ENCODE results near the gene IGFBP6. TPM values are rescaled to one million over a fixed set of nuclear protein-coding genes. Genes with fewer than 3 reads are reported as not detected.

IGFBP6 gene
- total and polyA plus RNA-seq, 9 of the 15 experiments (the other 6 are each of a cell fraction or from before 2014, with no cell fraction given), result 0.15 to 1.4 (median 0.54) TPM

GRCh38 chr12:53079226-53080117 is 18.0 kb upstream of the IGFBP6 start, which contains the start of gene SPRYD3 (continued):
- TF ChIP-seq HDAC1 (IDR thresholded peaks at IDR 0.05) (no peak), MAFK (IDR thresholded peaks at IDR 0.05; ENCODE audit: low read length) (no peak), FOXJ2 (tag; IDR thresholded peaks at IDR 0.05) (no peak), POLR2H (tag; IDR thresholded peaks at IDR 0.05; ENCODE audit: low read depth) (peak; percentile 84), MYC (IDR thresholded peaks at IDR 0.05; ENCODE audit: low read depth, low read length) (peak; percentile 53), MYC (CRISPR knock-in tag; IDR thresholded peaks at IDR 0.05; ENCODE audit: borderline replicate concordance, low read depth) (no peak), MNT (conservative IDR thresholded peaks at IDR 0.05) (peak in 1 of 2 experiments; percentile 63; a peak in 2 of 4 replicates), DMBX1 (CRISPR knock-in tag; IDR thresholded peaks at IDR 0.05; ENCODE audit: borderline replicate concordance) (no peak), PRDM10 (IDR thresholded peaks at IDR 0.05; ENCODE audit: partially characterized antibody) (peak; percentile 33), KLF1 (tag; IDR thresholded peaks at IDR 0.05) (peak; percentile 50; the same call in 1 of the 2 replicates), E2F3 (CRISPR knock-in tag; IDR thresholded peaks at IDR 0.05) (peak; percentile 69; the same call in 1 of the 2 replicates), NFE2L1 (tag; IDR thresholded peaks at IDR 0.05; ENCODE audit: borderline replicate concordance, low read depth) (no peak), ZNF668 (CRISPR knock-in tag; IDR thresholded peaks at IDR 0.05) (no peak), TARDBP (IDR thresholded peaks at IDR 0.05) (peak; percentile 54; the same call in 1 of the 2 replicates), CREB3L1 (IDR thresholded peaks at IDR 0.05; ENCODE audit: borderline replicate concordance, low read depth) (peak; percentile 97), TSC22D4 (tag; IDR thresholded peaks at IDR 0.05) (no peak), CCNT2 (IDR thresholded peaks at IDR 0.05; ENCODE audit: borderline replicate concordance, extremely low read depth, insufficient read length, low read depth, low read length) (peak; percentile 62), ZNF347 (CRISPR knock-in tag; IDR thresholded peaks at IDR 0.05; ENCODE audit: low read depth) (0 out of 2 replicates have a peak, but pooled peaks have one; percentile 31), NR2C1 (IDR thresholded peaks at IDR 0.05) (no peak), NR2C1 (tag; IDR thresholded peaks at IDR 0.05) (no peak), ZNF583 (CRISPR knock-in tag; IDR thresholded peaks at IDR 0.05) (peak; percentile 40; the same call in 1 of the 2 replicates), ELF1 (tag; IDR thresholded peaks at IDR 0.05) (peak; percentile 84)
